ENCODE data around the gene RNF186.
"Not testable (repeated sequence)": the region's sequence is repeated elsewhere in the genome, so short reads cannot be mapped to it uniquely, and the experiment has no call there.

RNF186 gene

DNA sequence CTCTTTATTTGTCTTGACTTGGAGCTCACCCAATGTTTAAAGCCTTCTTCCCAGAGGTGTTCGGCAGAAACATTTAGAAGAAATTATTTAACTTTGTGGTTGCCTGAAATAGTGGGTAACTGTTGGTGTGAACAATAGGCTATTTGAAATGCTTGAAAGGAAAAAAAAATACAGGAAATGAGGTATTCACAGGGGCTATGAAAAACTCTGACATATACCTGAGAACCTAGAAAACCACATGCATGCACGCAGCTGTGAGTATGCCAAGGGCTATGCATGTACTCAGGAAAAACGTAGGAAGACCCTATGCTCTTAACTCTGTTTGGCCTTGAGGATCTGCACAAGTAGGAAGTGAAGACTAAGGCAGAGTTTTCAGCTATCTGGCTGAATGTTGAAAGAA is 16.4 kb upstream of the RNF186 start:
- H3K4me3 ChIP-seq (ENCODE audit: low read length): no peak overlapping the region
- peak; percentile 14 for DNase-seq (ENCODE audit: low read depth, low spot score)

DNA sequence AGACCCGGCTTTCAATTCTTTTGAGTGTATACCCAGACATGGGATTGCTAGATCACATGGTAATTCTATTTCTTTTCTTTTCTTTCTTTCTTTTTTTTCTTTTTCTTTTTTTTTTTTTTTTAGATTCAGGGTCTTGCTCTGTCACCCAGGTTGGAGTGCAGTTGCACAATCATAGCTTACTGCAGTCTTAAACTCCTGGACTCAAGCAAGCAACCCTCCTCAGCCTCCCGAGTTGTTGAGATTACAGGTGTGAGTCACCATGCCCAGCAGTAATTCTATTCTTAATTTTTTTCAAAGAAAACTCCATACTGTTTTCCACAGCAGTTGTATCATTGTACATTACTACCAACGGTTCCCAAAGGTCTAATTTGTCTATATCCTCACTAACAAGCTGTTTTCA is 13.5 kb upstream of the RNF186 start:
- no peak for DNase-seq (ENCODE audit: low read depth, low spot score)
- H3K4me3 ChIP-seq (ENCODE audit: low read length): no peak overlapping the region

DNA sequence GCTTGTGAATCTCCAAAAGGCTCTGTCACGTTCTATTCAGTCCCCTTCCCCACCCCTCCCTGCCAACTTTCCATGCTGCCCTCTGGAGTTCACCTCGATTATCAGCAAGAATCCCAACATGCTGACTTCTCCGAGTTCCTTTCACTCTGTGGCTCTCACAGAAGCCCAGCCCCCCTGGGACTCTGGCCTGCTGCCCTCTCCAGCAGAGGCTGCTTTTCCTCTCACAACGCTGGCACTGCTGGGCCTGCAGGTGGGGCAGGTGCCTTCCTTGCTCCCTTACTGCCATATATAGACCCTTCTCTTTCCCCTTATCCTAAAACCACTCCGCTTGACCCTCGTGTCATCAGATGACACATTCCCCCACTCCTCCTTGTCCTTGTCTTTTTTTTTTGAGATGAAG is 10.2 kb upstream of the RNF186 start:
- no peak overlapping the region for H3K4me3 ChIP-seq (ENCODE audit: low read length)
- no peak for DNase-seq (ENCODE audit: low read depth, low spot score)

DNA sequence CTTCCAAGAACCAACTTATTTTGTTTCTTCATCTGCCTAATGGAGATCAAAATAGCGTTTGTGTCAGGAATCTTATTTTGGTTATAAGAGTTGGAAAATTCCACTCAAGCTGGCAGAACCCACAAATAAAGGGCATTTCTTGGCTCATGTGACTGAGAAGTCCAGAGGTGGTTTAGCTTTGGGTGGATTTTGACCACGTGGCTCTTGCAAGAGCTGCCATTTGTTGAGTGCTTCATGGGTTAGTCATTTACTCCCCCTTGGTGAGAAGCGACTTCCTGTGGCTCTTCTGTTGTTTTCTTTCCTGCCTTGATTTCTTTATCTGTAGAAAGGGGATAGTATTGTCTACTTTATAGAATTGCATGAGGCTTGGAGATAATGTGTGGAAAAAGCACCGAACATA is 9.5 kb upstream of the RNF186 start:
- DNase-seq (ENCODE audit: low read depth, low spot score): no peak
- no peak overlapping the region for H3K4me3 ChIP-seq (ENCODE audit: low read length)

DNA sequence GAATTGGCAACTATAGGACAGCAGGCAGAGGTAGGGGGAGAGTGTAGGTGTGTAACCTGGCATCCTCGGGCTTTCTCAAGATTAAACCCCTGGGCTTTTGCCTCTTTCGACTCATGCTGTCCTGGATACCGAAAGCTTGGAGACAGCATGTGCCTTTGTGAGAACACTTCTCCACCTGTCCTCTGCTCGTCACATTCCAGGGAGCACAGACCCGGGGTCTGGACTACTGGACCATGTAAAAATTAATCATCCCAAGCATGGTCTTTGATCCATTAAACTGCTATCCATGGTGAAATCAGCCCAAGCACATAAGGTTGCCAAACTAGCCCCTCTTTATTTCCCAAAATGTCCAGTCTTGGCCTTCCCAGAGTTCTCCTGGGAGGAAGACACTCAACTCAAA is 9.0 kb upstream of the RNF186 start:
- no peak overlapping the region for H3K4me3 ChIP-seq (ENCODE audit: low read length)
- DNase-seq (ENCODE audit: low read depth, low spot score): no peak

DNA sequence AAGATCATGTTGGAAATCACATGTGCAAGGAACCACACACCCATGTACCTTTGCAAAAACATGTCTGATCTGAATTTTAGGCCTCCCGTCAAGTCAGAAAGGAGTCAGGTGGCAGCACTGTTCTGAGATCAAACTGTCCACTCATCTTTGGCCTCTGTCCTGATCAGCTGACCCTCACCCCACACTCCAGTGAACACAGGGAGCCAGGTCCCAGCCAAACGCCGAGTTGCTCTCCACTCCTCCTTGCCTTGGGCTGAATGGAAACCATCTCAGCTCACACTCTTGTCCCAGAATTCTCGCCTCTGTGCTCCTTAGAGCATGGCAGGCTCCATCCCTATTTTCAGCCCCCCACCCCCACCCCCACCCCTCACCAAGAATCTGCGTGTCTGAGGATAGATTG is 4.6 kb upstream of the RNF186 start:
- no peak overlapping the region for H3K4me3 ChIP-seq (ENCODE audit: low read length)
- DNase-seq (ENCODE audit: low read depth, low spot score): no peak

DNA sequence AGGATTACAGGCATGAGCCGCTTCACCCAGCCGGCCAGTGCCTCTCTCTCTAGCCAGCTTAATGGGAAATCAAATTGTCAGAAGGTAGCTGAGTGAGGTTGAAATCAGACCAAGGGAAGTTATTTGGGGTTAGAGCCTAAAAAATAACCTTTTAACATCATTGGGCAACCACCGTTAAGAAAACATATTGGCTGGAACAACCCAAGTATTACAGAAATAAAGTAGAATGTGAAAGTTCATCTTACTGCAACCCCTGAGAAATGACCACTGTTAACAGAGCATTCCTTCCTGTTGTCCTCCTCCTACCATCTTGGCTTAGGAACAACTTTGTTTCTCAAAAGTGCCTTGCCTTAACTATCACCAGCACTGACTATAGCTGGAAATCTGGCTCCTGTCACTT is 3.2 kb upstream of the RNF186 start:
- DNase-seq (ENCODE audit: low read depth, low spot score): no peak
- no peak overlapping the region for H3K4me3 ChIP-seq (ENCODE audit: low read length)

DNA sequence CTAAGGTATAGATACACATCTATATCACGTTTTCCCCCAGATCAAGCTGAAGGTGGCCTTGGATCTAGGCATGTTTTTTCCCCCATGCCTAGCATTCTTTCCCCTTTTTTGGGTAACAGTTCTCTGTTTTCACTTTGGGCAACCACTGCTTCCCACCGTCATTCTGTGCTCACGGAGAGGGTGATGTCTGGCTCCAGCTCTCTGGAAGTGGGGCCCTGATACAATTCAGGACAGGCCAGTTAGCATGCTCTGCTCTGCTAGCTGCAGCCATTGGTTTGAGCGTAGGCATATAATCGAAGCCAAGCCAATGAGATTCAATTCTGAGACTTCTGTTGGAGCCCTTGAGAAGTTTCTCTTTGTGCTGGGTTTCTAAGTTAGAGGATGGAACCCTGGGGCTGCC is 2.1 kb upstream of the RNF186 start:
- no peak overlapping the region for H3K4me3 ChIP-seq (ENCODE audit: low read length)
- no peak for DNase-seq (ENCODE audit: low read depth, low spot score)

DNA sequence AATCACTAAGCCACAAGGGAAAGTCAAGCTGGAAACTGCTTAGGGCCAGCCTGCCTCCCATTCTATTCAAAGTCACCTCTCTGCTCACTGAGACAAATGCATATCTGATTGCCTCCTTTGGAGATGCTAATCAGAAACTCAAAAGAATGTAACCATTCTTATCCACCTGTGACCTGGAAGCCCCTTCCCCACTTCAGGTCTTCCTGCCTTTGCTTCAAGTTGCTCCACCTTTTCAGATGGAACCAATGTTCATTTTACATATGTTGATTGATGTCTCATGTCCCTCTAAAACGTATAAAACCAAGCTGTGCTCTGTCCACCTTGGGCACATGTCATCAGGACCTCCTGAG is 1.6 kb upstream of the RNF186 start:
- not testable (repeated sequence) for DNase-seq (ENCODE audit: low read depth, low spot score); H3K4me3 ChIP-seq (ENCODE audit: low read length)

DNA sequence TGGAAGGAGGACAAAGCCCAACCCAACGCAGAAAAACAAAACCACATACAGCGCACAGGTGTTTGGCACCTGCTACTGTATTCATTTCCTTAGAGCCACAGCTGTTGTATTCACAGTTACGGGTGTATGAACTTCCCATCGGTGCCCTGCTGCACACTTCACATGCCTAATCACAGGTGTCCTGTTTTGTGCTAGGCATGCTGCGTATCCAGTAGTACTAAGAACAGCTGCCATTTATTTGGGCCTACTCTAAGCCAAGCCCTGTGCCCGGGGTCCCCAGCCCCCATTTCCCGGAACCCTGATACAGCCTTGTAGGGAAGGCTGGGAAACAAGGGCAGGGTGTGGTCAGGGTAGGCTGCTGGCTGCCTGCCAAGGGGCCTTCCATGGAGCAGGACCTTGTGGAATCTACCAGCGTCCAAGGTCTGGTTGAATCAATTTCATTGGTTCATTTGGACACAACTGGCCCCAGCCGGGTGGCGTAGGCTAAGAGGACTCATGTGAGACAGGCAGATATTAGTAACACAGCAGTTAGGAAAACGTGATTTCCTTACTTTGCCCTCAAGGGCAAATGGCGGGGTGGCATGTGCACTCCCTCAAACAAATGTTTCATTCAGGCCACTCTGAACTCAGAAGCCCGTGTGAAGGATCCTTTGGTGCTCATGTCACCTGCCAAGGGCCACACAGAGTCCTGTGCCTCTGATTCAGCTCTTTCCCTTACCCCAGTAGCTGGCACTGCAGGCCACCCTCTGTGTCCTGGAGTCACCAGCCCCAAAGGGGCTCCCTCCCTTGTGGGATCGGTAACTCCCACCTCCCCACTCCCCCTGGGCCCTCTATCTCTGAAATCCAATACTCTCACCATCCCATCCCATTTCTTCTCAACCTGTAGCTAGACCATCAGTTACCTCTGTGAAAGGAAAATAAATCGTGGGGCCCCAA is 986 bp upstream of the RNF186 start:
- DNase-seq (ENCODE audit: low read depth, low spot score): peak; percentile 34

DNA sequence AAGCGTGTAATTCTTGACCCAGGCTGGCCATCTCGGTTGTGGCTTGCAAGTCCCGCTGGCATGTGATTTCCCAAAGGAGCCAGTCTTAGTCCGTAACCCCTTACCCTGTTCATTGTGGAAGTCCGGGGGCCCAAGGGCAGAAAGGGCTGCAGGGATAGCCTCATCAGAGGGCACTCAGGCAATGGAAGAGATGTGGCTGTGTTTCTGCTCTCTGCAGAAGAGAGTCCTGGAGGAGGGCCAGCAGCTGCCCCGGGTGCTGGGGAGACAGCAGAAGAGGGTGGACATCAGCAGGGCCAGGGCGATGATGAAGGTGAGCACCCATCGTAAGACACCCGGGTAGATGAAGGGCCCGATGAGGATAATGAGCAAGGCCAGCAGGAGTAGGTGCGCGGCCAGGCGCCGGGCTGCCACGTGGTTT is 830 bp downstream of the RNF186 start:
- H3K4me3 ChIP-seq (ENCODE audit: low read length): no peak overlapping the region
- no peak for DNase-seq (ENCODE audit: low read depth, low spot score)

More for the DNA sequence above, 986 bp upstream of the RNF186 start:
- H3K4me3 ChIP-seq (ENCODE audit: low read length): no peak overlapping the region

DNA sequence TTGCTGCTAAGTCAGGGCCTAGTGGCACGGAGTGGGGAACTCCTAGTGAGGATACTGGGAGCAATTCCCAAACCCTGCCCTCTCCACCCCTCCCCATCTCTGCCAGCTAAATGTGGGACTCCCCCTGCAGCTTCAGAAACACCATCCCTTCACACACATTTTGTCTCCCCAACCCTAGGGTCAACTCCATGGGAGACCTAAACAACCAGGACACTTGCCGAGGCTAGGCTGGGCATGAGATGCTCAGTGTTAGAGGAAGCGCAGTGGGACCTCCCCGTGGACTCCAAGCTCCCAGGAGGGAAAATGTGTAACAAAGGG is 1.5 kb downstream of the RNF186 start:
- no peak for DNase-seq (ENCODE audit: low read depth, low spot score)
- no peak overlapping the region for H3K4me3 ChIP-seq (ENCODE audit: low read length)

DNA sequence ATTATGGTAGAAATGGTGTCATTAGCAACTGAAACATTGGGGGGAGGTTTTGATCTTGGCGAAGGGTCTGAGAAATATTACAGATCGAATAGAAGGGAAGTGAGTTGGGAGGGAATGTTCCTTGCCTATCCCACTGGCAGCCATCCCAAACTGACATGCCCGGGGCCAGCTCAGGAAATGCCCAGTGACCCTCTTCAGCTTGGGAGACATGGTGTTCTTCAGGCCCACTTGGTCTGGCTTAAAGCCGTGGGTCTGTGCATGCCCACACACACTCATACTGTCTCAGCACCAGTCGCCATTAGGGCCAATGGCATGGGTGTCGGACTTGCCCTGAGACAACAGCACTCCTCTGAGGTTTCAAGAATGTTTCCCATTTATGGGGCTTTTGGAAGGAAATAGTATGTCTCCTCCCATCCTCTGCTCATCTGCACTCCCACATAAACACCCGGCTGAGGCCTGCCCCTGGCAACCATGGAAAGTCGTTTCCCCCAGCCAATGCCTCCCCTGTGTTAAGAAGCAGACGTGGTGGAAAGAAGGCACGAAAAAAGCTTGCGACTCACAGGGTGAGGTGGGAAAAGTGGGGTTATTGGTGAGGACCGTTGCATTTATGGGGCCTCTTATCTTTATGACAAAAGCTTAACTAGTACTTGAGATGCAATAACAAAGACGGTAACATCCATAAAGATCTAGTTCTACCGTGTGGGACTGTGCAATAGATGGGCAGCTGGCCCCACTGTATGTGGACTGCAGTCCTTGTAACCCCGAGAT is 2.0 kb downstream of the RNF186 start:
- H3K4me3 ChIP-seq (ENCODE audit: low read length): no peak overlapping the region

DNA sequence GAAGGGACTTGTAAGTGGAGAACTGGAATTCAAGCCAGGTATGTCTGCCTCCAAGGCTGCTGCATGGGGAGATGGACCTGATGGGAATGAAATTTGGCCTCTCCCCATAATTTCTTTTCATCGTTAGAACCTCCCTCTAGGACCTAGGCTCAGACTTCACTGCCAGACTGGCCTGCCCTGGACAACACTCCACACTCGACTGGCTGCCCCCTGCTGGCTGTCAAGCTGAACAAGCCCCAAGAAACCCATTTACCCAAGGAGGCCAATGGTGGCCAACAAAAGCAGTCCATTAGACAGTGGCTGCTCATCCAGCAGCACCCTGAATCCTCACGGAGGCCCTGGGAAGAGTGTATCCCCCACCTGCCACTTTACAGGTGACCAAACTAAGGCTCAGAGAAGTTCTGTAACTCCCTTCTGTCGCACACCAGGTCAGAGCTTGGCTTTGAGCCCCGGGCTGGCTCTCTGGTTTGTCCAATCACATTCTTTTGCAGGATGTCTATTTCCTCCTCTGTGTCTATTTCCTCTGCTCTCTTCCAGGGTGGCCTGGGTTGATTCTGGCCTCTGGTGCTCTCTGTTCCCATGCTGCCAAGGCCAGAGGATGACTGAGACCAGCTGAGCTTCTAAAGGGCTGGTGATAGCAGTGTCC is 3.8 kb downstream of the RNF186 start:
- DNase-seq (ENCODE audit: low read depth, low spot score): no peak
- no peak overlapping the region for H3K4me3 ChIP-seq (ENCODE audit: low read length)

More for the DNA sequence above, 2.0 kb downstream of the RNF186 start:
- DNase-seq (ENCODE audit: low read depth, low spot score): no peak

DNA sequence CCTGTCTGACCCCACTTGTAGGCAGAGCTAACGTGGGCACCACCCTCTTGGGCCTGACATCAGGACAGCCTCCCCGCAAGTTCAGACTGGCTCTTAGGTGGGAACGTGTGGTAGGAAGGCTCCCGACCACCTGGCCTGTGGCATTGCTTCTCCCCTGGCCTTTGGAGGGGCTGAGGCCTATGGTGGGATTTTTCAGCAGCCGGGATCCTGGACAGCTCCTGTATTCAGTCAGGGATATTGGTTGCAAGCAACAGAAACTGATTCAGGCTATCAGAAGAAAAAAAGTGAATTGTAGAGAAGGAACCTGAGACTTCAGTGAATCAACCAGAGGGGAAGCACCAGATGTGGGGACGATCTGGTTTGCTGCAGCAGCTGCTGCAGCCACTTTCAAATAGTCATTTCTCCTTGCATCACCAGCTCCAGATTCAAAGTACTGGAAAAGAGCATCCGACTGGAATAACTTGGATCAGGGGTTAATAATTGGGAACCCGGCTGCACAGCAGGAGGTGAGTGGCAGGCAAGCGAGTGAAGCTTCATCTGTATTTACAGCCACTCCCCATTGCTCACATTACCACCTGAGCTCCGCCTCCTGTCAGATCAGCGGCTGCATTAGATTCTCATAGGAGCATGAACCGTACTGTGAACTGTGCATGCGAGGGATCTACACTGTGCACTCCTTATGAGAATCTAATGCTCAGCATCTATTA is 5.9 kb downstream of the RNF186 start:
- DNase-seq (ENCODE audit: low read depth, low spot score): no peak
- H3K4me3 ChIP-seq (ENCODE audit: low read length): no peak overlapping the region

DNA sequence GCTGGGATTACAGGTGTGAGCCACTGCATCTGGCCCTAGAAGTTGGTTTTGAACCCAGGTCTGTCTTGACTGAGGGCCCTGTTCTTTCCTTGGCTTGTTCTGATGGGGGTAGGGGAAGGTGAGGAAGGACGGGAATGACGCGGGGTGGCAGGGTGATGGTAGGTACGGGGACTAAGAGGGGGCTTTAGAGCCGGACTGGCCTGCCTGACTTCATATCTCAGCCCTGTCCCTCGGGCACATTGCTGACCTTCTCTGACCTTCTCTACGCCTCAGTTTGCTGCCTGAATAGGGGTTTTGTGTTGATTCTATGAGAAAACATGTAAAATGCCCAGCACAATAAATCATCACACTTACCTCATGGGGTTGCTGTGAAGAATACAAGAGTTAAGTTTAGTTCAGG is 6.7 kb downstream of the RNF186 start:
- H3K4me3 ChIP-seq (ENCODE audit: low read length): no peak overlapping the region
- no peak for DNase-seq (ENCODE audit: low read depth, low spot score)

DNA sequence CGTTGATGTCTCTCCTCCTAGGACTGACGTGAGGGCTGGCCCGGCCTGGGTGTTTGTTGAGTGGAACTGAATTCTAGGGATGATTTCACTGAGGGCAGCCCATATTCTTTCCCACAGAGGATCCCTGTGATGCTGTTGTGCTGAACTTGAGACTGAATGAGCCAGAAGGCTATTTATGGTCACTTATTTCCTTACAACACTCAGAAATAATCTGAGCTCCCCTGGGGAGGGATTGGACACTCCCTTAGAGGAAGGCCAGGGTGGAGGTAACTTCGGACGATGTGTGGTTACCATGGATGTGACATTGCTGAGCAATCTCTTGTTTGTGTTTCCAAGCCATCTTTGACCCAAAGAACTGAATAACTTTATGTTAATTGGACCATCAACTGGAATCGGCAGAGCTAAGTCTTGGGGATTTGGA is 10.2 kb downstream of the RNF186 start:
- no peak for DNase-seq (ENCODE audit: low read depth, low spot score)
- H3K4me3 ChIP-seq (ENCODE audit: low read length): no peak overlapping the region

DNA sequence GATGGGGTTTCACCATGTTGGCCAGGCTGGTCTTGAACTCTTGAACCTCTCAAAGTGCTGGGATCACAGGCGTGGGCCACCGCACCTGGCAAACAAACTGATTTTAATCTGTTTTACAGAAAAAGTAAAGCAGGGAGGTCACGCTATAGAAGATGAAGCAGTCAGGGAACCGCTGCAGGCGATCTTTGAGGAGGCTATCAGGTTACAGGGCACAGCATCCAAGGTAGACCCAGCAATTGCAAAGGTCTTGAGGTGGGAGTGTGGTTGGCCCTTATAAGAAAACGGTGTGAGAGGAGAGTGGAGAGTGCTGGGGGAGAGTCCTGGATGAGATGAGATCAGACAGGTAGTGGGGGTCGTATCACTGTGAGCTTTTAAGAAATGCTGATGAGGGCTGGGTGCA is 12.8 kb downstream of the RNF186 start:
- no peak for DNase-seq (ENCODE audit: low read depth, low spot score)
- no peak overlapping the region for H3K4me3 ChIP-seq (ENCODE audit: low read length)

DNA sequence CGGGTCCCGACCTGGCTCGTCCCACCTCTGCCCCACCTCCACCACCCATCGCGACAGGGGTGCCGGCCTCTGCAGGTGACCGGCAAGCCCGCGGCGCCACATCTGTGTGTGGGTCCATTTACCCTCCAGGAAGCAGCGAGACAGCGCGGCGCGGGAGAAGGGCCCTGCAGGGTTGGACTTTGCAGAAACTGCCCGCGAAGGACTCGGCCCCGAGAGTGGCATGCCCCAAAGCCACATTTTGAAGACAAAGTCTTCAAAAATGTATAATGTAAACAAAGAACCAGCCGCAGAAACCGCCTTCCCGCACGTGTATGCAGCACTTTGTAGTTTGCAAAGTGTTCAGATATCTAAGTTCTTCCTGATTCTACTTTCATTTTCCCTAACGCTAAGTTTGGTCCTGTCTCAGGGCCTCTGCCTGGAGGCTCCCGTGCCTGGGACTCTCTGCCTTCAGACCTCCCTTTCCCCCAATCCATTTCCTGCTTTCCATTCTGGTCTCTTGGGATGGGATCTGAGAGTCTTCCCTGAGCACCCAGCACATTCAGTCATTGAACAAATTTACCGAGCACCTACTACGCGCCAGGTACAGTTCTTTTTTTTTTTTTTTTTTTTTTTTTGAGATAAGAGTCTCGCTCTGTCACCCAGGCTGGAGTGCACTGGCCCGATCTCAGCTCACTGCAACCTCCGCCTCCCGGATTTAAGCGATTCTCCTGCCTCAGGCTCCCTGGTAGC is 14.8 kb downstream of the RNF186 start:
- peak; percentile 55 for DNase-seq (ENCODE audit: low read depth, low spot score)

More for the DNA sequence above, 14.8 kb downstream of the RNF186 start:
- peak overlapping the region; percentile 29 for H3K4me3 ChIP-seq (ENCODE audit: low read length)
